H1 (cell line): Measurements from ENCODE around the gene LRP3. TPM values are rescaled to one million over a fixed set of nuclear protein-coding genes. Genes with fewer than 3 reads are reported as not detected.

Experiments
- HDAC2 ChIP-seq, 2 experiments: fragments of 300-600 bp in 1 of 2; sonication (generic) in 1 of 2; IDR thresholded peaks; 2 replicates each; pipeline ENCODE4 v1.6.1; 2011 to 2012; ENCODE audit warnings: low read depth in 2 of 2, low read length in 2 of 2, mild to moderate bottlenecking in 2 of 2, moderate library complexity in 2 of 2, borderline replicate concordance in 1 of 2, inconsistent platforms in 1 of 2
- KDM4A ChIP-seq: IDR thresholded peaks from one replicate; pipeline ENCODE4 v1.7.1; 2012; ENCODE audit warnings: low read depth, mild to moderate bottlenecking, moderate library complexity, low read length, inconsistent platforms; ENCODE audit not compliant: severe bottlenecking
- TAF1 ChIP-seq: IDR thresholded peaks from 2 replicates; pipeline ENCODE4 v1.6.1; 2011; ENCODE audit warnings: mild to moderate bottlenecking, low read depth, low read length
- TEAD4 ChIP-seq: IDR thresholded peaks from 2 replicates; pipeline ENCODE4 v1.6.1; 2012; ENCODE audit warnings: low read depth, low read length, inconsistent platforms, mixed read lengths
- ZNF274 ChIP-seq: IDR thresholded peaks from 2 replicates; pipeline ENCODE4 v1.7.0; 2012; ENCODE audit warnings: low read length, borderline replicate concordance; ENCODE audit errors: extremely low read depth
- polyA plus RNA-seq, 7 experiments: library from polyadenylated mRNA; depleted of rRNA in 3 of 7; stranded (reverse) in 5 of 7; unstranded in 2 of 7; fragments of >200 nt in 5 of 7; fragments of 200-250 nt in 2 of 7; gene quantifications; 1 replicate in 5 of 7; 2 replicates in 1 of 7; 4 replicates in 1 of 7; pipeline versions ENCODE4 v1.2.1 to v1.2.3, GENCODE V29; 2011 to 2013; ENCODE audit warnings: missing spikeins in 2 of 7, mixed read lengths in 2 of 7
- total RNA-seq: library from RNA; stranded (reverse); fragmentation: NEBNext Ultra II Directional; extraction: Animal tissue kit (Norgen Biotek cat#: 25700); gene quantifications from 2 replicates; pipeline ENCODE4 v1.2.1, GENCODE V29; 2021

LRP3 gene
- total and polyA plus RNA-seq, 2 of the 8 experiments (the other 6 are each of a cell fraction or from before 2014, with no cell fraction given): 30.3 to 33.7 TPM

DNA sequence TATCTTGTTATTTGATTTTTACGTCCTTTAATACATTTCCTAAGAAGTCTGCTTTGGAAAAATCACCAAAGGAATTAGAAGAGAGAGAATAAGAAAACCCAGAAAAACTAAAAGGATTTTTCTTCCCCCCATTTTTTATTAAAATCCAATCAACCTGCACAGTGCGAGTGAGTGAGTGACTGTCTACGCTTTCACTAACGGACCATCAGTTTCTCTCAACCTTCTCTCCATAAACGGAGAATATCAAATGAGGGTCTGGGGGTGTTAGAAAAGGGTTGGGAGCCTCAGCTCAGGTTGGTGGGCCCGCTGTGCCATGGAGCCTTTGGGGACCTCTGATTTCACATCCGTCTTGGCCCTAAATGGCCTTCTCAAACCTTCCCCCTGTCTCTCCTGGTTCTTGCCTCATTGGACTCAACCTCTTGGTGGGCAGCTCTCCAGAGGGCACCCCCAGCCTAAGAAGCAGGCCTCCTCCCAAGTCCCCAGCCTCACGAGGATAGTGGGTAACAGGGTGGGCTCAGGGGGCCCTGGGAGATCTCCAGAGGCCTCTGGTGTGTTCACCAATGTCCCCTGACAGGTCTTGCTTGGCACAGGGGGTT lies 763 bp upstream of the LRP3 start (continued):
- TF ChIP-seq HDAC2 (IDR thresholded peaks at IDR 0.05; ENCODE audit: borderline replicate concordance in 1 of 2, low read depth in 2 of 2, low read length in 2 of 2): no peak
- TF ChIP-seq ZNF274: no peak
- no peak for TF ChIP-seq TAF1
- TF ChIP-seq TEAD4: no peak
- no peak for TF ChIP-seq KDM4A
